ENCODE results near the gene AWAT1.
"Not testable (repeated sequence)": the region's sequence is repeated elsewhere in the genome, so short reads cannot be mapped to it uniquely, and the experiment has no call there.

AWAT1 gene

GRCh38 chrX:70262952-70263567, 28.6 kb downstream of the AWAT1 start:
- DNase-seq = peak; percentile 59

- no peak for DNase-seq
These were observed 30.3 kb downstream of the AWAT1 start for GRCh38 chrX:70264784-70265183.

DNA sequence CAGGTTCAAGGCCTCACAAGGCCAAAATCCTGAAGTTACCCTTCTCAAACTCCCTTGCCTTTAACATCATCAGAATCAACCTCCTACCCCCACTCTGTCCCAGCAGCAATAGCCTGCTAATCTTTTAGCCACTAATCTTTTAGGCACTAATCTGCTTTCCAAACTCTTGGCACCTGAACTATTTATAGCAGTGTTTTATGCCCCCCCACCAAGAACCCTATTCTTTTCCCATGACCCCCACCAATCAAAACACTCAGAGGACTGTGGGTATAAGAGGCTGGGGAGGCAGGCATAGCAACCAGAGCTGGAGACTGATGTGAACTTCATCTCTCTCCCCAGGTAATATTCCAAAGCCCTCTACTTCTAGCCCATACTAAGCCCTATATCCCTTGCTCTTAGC, 33.6 kb downstream of the AWAT1 start, which contains the start of gene ARR3:
TSS of gene ARR3 (plus strand) at position 301 of the 400 bp plus-strand sequence. CDS start 1,052 bp downstream, outside the sequence.
- no peak for DNase-seq

- not testable (repeated sequence) for DNase-seq
These were observed 39.6 kb downstream of the AWAT1 start for GRCh38 chrX:70274029-70274428.

DNA sequence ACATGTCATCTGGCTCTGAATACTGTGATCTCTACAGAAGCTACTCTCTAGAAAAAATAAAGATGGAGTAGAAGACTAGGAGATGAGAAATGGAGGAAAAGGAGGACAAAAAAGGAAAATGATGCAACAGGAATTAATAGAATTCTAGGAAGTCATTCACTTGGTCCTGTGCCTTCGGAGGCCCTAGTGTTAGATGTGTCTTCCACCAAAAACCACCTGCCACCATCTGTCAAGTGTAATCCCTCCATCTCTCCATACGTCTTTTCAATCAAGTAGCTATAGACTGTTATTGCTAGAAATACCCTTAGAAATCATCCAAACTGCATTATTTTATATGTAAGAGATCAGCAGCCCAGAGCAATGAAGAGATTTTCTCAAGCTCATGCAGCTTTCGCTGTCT, 44.6 kb downstream of the AWAT1 start:
- DNase-seq = no peak

DNA sequence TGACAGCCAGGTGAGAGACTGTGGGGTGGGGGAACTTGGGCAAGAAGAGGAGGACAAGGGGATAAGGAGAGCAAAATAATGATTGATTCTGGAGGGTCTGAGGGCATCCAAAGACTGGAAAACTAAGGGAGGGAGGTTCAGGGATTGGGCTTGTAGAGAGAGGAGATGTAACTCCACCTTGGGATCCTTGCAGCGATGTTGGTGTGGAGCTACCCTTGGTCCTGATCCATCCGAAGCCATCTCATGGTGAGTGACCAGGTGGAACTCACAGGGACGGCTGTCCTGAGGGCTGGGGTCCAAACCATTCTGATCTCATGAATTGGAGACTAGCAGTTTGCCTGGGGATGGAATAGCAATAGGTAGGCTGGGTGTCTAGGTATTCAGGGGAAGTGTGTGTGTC, 46.1 kb downstream of the AWAT1 start:
- no peak for DNase-seq

DNA sequence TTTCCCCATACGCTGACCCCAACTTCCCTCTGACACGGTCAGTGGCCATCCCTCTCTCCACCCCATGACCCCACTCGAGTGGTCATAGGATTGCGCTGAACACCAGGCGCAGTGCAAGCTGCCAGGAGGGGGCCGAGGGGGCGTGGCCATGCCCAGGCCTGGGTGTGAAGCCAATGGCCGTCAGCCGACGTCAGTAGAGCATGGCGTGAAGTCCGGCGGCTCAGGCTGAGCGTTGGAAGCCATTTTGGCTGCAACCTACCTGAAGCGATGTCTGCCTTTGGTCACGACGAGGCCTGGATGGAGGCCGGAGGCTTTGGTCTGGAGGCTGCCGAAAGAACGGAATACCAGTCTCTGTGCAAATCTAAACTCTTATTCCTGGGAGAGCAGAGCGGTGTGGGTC, 47.5 kb downstream of the AWAT1 start, which contains the start of gene RAB41:
TSS of gene RAB41 (plus strand) at position 222 of the 400 bp plus-strand sequence. CDS start at position 268, 46 bp downstream.
- no peak for DNase-seq

- DNase-seq = no peak
These were observed 54.8 kb downstream of the AWAT1 start for GRCh38 chrX:70289168-70289792.

Data from DMS153 (cell line).